ENCODE results near the gene ADGRG2.

DNA sequence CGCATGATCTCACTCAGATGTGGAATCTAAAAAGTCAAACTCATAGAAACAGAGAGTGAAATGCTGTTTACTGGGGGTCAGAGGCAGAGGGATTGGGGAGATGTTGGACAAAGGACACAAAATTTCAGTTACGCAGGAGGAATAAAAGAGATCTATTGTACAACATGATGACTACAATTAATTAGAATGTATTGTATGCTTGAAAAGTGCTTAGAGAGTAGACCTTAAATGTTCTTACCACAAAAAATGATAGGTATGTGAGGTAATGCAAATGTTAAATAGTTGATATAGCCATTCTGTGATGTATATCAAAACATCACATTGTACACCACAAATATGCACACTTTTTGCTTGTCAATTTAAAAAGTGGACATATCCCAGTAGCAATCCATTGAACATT, 102.3 kb downstream of the ADGRG2 start:
- TF ChIP-seq POLR2A (IDR thresholded peaks at IDR 0.05; ENCODE audit: low read length) (no peak), GATA1 (IDR thresholded peaks at IDR 0.05; ENCODE audit: low read depth, low read length) (no peak)
